Breast epithelium (tissue), 3 donors: ENCODE results near the gene PRICKLE2.

Experiments
- CTCF ChIP-seq, 3 donors: fragments of 450-650 bp; IDR thresholded peaks; one replicate each; pipeline ENCODE4 v1.5.1; 2016 to 2017; ENCODE audit warnings: antibody characterized with exemption in 3 of 3, mild to moderate bottlenecking in 3 of 3, moderate library complexity in 3 of 3
- POLR2A ChIP-seq: fragments of 450-650 bp; IDR thresholded peaks from one replicate; pipeline ENCODE4 v1.6.1; 2016; ENCODE audit warnings: antibody characterized with exemption, mild to moderate bottlenecking, moderate library complexity
- POLR2AphosphoS5 ChIP-seq, 3 donors: sonication (generic); formaldehyde crosslinking; IDR thresholded peaks; one replicate each; pipeline ENCODE4 v1.6.1; 2017; ENCODE audit warnings: antibody characterized with exemption in 3 of 3

GRCh38 chr3:64123931-64124330, 101.3 kb downstream of the PRICKLE2 start:
- TF ChIP-seq CTCF (IDR thresholded peaks at IDR 0.05) (no peak), POLR2A (no peak), POLR2AphosphoS5 (IDR thresholded peaks at IDR 0.05) (no peak)
